SK-N-MC (cell line): ENCODE results near the gene LANCL2.

ENCODE experiments used
- EZH2 ChIP-seq: fragments of 200-600 bp; sonication (generic); IDR thresholded peaks from one replicate; pipeline ENCODE4 v1.6.1; 2017; ENCODE audit warnings: antibody characterized with exemption
- FOXP2 ChIP-seq: optimal IDR thresholded peaks from 2 replicates; pipeline ENCODE3; 2011; ENCODE audit warnings: mild to moderate bottlenecking, moderate library complexity; ENCODE audit not compliant: insufficient read depth; ENCODE audit errors: extremely low read length, control extremely low read depth
- POLR2AphosphoS5 ChIP-seq: IDR thresholded peaks from 2 replicates; pipeline ENCODE4 v1.6.1; 2012; ENCODE audit warnings: mild to moderate bottlenecking, low read depth, low read length, borderline replicate concordance

DNA sequence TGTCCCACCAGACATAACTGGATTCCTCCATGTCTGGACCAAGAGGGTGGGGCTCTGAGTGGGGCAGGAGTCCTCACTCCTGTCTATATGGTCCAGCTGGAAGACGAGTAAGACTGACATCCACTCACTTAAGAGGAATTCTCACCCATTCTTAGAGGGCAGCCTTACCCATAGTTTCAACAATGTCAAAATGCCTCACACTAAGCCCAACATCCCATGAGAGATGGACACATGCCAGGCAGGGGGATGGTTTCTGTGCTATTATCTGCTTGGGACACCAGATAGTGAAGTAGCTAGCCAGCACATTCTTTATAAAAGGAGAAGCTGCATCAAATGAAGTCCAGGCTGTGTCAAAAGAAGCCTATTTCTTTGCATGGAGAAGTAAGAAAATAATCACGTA, 4.7 kb upstream of the LANCL2 start:
- TF ChIP-seq EZH2 (no peak), POLR2AphosphoS5 (no peak), FOXP2 (no peak)
